ENCODE results near the gene JAG2.

The JAG2 gene

GRCh38 chr14:105168496-105168978 is at the start of gene JAG2:
JAG2 (minus strand) TSS chr14:105168776; CDS start chr14:105168420, 356 bp downstream.
- peak; percentile 66 for DNase-seq (ENCODE audit: low spot score)

- no peak for DNase-seq (ENCODE audit: low spot score)
Measured at GRCh38 chr14:105217774-105218173, 49.2 kb upstream of the JAG2 start.

- no peak for DNase-seq (ENCODE audit: low spot score)
Measured at GRCh38 chr14:105216490-105217247, 48.1 kb upstream of the JAG2 start.

GRCh38 chr14:105215602-105216001 is 47.0 kb upstream of the JAG2 start:
- DNase-seq (ENCODE audit: low spot score), result no peak

- no peak for DNase-seq (ENCODE audit: low spot score)
Measured at GRCh38 chr14:105214324-105214915, 45.8 kb upstream of the JAG2 start.

GRCh38 chr14:105213361-105213760 is 44.8 kb upstream of the JAG2 start:
- DNase-seq (ENCODE audit: low spot score), result no peak

- no peak for DNase-seq (ENCODE audit: low spot score)
Measured at GRCh38 chr14:105212541-105213300, 44.1 kb upstream of the JAG2 start.

- DNase-seq (ENCODE audit: low spot score), result no peak
Measured at GRCh38 chr14:105211758-105212089, 43.1 kb upstream of the JAG2 start.

GRCh38 chr14:105211086-105211757 is 42.6 kb upstream of the JAG2 start:
- no peak for DNase-seq (ENCODE audit: low spot score)

- DNase-seq (ENCODE audit: low spot score), result no peak
Measured at GRCh38 chr14:105210266-105211025, 41.9 kb upstream of the JAG2 start.

- DNase-seq (ENCODE audit: low spot score), result no peak
Measured at GRCh38 chr14:105209646-105210045, 41.1 kb upstream of the JAG2 start.

GRCh38 chr14:105209091-105209490 is 40.5 kb upstream of the JAG2 start:
- DNase-seq (ENCODE audit: low spot score), result no peak

GRCh38 chr14:105208738-105209075 is 40.1 kb upstream of the JAG2 start:
- no peak for DNase-seq (ENCODE audit: low spot score)

- no peak for DNase-seq (ENCODE audit: low spot score)
Measured at GRCh38 chr14:105207996-105208737, 39.6 kb upstream of the JAG2 start.

GRCh38 chr14:105207460-105207901 is 38.9 kb upstream of the JAG2 start:
- DNase-seq (ENCODE audit: low spot score), result no peak

GRCh38 chr14:105206873-105207272 is 38.3 kb upstream of the JAG2 start:
- no peak for DNase-seq (ENCODE audit: low spot score)

- no peak for DNase-seq (ENCODE audit: low spot score)
Measured at GRCh38 chr14:105205673-105206208, 37.2 kb upstream of the JAG2 start.

- DNase-seq (ENCODE audit: low spot score), result no peak
Measured at GRCh38 chr14:105204931-105205672, 36.5 kb upstream of the JAG2 start.

GRCh38 chr14:105204206-105204930 is 35.8 kb upstream of the JAG2 start:
- DNase-seq (ENCODE audit: low spot score), result peak; percentile 36
